ENCODE results near the gene ADCY6. TPM values are rescaled to one million over a fixed set of nuclear protein-coding genes. Genes with fewer than 3 reads are reported as not detected.
A peak's percentile ranks its signal among the peaks of the same experiment; 100 is the strongest.

The ADCY6 gene
- total RNA-seq, 2 experiments from 2014 or later, result not detected

DNA sequence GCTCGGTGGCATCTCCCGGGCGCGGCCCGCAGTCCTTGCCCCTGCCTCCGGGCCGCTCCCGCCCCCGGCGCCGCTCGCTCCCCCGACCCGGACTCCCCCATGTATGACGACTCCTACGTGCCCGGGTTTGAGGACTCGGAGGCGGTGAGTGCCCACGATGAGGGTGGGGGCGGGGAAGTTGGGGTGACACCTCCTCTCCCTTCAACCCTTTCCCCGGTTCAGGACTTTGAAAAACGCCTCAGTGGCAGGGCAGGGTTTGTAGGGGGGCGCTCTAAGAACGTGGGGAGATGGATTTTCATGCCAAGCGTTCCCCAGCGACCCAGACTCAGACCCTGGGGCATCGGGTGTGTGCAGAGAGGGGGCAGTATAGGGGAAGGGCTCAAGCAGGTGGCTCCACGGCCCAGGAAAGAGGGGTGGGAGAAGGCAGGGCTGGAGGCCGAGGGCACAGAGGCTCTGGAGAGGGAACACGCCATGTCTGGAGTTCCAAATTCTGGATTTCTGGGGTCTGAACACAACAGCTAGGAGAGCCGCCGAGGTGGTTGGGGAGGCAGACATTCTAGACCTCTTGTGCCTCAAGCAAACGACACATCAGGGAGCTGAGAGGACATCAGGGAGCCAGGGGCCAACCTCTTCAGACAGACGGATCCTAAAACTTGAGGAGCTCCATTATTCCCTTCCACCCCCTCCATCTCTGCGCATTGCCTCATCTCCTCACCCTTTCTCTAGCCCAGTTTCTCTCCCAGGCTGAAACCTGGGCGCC lies 30.1 kb upstream of the ADCY6 start:
- Mint-ChIP-seq H3K36me3 (ENCODE audit: low read depth) (no peaks in the 10 kb centered on the region), H3K4me1 (ENCODE audit: low read depth) (peaks cover 39% of the 10 kb centered on the region), H3K27ac (peak overlapping the region; percentile 28), H3K27me3 (no peaks in the 10 kb centered on the region), H3K9me3 (no peaks in the 10 kb centered on the region), H3K4me3 (peak overlapping the region; percentile 93)
- ATAC-seq (ENCODE audit: poor library complexity) (peak; percentile 16), DNase-seq (peak in 8 of 14 experiments; percentile 17 to 44 (median 31))
- Histone ChIP-seq H3K27me3 (ENCODE audit: control insufficient read depth in 1 of 2, insufficient read depth in 2 of 2, low read length in 2 of 2) (no peaks in the 10 kb centered on the region), H3K9me3 (ENCODE audit: control insufficient read depth in 1 of 2, insufficient read depth in 1 of 2, low read length in 2 of 2) (no peaks in the 10 kb centered on the region), H3K4me3 (ENCODE audit: low read length) (peak overlapping the region; percentile 82), H3K36me3 (ENCODE audit: insufficient read depth, low read length) (no peaks in the 10 kb centered on the region), H3K27ac (ENCODE audit: low read depth in 1 of 2, low read length in 2 of 2) (no peak overlapping the region), H3K4me1 (ENCODE audit: insufficient read depth, low read length) (peaks cover 50% of the 10 kb centered on the region)
- ChIA-PET CTCF (no interaction called here), POLR2A (interaction anchor here (2.3 kb wide), 1 partner anchor 32 kb away, joined by 7 read pairs; the partner anchor contains the start of gene DDX23)
- intact Hi-C loops (cut with DNase I, micrococcal nuclease), result no loop called here
- TF ChIP-seq, protein P1, sequence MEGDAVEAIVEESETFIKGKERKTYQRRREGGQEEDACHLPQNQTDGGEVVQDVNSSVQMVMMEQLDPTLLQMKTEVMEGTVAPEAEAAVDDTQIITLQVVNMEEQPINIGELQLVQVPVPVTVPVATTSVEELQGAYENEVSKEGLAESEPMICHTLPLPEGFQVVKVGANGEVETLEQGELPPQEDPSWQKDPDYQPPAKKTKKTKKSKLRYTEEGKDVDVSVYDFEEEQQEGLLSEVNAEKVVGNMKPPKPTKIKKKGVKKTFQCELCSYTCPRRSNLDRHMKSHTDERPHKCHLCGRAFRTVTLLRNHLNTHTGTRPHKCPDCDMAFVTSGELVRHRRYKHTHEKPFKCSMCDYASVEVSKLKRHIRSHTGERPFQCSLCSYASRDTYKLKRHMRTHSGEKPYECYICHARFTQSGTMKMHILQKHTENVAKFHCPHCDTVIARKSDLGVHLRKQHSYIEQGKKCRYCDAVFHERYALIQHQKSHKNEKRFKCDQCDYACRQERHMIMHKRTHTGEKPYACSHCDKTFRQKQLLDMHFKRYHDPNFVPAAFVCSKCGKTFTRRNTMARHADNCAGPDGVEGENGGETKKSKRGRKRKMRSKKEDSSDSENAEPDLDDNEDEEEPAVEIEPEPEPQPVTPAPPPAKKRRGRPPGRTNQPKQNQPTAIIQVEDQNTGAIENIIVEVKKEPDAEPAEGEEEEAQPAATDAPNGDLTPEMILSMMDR (IDR thresholded peaks at IDR 0.05), result peak; percentile 19

DNA sequence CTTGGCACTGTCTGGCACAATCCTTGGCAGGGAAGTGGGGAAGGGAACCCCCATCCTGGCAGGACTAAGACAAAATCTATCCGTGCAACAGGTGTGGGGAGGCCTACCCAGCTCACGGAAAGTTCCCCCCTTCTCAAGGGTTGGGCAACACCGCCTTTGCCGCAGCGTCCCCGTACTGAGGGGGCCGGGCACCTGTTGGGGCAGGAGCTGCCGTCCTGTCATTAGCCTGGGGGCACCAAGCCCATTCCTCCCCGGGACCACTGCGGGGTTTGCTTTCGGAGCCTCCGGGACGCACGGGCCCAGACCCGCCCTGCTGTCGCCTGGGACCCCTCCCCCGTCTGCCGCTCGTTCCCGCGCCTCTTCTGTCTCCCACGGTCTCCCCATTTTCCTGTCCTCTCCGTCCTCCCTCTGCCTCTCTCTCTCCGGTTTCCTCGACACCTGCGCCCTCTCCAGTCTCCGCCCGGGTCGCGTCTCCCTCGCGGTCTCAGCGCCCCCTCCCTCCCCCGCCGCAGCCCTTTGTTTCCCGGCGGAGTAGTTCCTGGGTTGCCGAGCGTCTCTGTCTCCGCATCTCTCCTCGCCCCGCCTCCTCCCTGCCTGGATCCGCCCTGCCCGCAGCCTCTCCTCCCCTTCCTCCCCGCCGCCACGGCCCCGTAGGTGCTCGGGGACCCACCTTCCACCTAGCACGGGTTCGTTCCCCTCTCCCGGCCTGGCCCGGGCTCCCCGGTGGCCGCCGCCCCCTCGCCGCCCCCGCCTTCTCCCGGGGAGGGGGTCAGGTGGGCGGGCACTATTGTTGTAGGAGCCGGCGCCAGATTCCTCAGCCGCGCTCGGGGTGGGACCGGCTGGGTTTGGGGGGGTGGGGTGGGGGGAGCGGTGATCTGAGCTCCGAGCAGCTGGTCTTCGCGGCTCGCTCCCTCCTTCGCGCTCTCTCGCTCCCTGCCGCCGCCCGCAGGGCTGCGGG lies 29.3 kb upstream of the ADCY6 start, which contains the start of gene CACNB3:
Gene CACNB3, plus strand, starts transcription at position 624 of the 958 bp plus-strand sequence. CDS start 434 bp downstream, outside the sequence.
- Histone ChIP-seq H3K27ac (ENCODE audit: low read depth in 1 of 2, low read length in 2 of 2) (no peak within 1 kb of the TSS), H3K4me1 (ENCODE audit: insufficient read depth, low read length) (peaks cover 51% of the 10 kb centered on the region), H3K9me3 (ENCODE audit: control insufficient read depth in 1 of 2, insufficient read depth in 1 of 2, low read length in 2 of 2) (no peaks in the 10 kb centered on the region), H3K4me3 (ENCODE audit: low read length) (peak within 1 kb of the TSS; percentile 82), H3K36me3 (ENCODE audit: insufficient read depth, low read length) (no peaks in the 10 kb centered on the region), H3K27me3 (ENCODE audit: control insufficient read depth in 1 of 2, insufficient read depth in 2 of 2, low read length in 2 of 2) (no peaks in the 10 kb centered on the region)
- H3K4me3 Mint-ChIP-seq, result peak within 1 kb of the TSS; percentile 93
- CTCF ChIA-PET, result interaction anchor here (0.6 kb wide), 1 partner anchor 275 kb away, joined by 3 read pairs; no protein-coding TSS in a partner anchor
- ATAC-seq (ENCODE audit: poor library complexity) (peak; percentile 76), DNase-seq (peak; percentile 55 to 88 (median 78))
- no peaks in the 10 kb centered on the region for H3K9me3 Mint-ChIP-seq
- H3K27ac Mint-ChIP-seq, result peak within 1 kb of the TSS; percentile 28
- TF ChIP-seq, protein P1 (IDR thresholded peaks at IDR 0.05), result no peak
- H3K27me3 Mint-ChIP-seq, result no peaks in the 10 kb centered on the region
- intact Hi-C loops (cut with DNase I, micrococcal nuclease), result no loop called here
- no peaks in the 10 kb centered on the region for H3K36me3 Mint-ChIP-seq (ENCODE audit: low read depth)
- H3K4me1 Mint-ChIP-seq (ENCODE audit: low read depth), result peaks cover 39% of the 10 kb centered on the region
- POLR2A ChIA-PET, result interaction anchor here (2.3 kb wide), 1 partner anchor 33 kb away, joined by 7 read pairs; the partner anchor contains the start of gene DDX23

GRCh38 chr12:48816143-48816854 lies 27.4 kb upstream of the ADCY6 start:
- Histone ChIP-seq H3K27ac (ENCODE audit: low read depth in 1 of 2, low read length in 2 of 2) (no peak overlapping the region), H3K4me3 (ENCODE audit: low read length) (peak overlapping the region; percentile 76), H3K4me1 (ENCODE audit: insufficient read depth, low read length) (peaks cover 51% of the 10 kb centered on the region), H3K9me3 (ENCODE audit: control insufficient read depth in 1 of 2, insufficient read depth in 1 of 2, low read length in 2 of 2) (no peaks in the 10 kb centered on the region), H3K27me3 (ENCODE audit: control insufficient read depth in 1 of 2, insufficient read depth in 2 of 2, low read length in 2 of 2) (no peaks in the 10 kb centered on the region), H3K36me3 (ENCODE audit: insufficient read depth, low read length) (no peaks in the 10 kb centered on the region)
- TF ChIP-seq, protein P1 (IDR thresholded peaks at IDR 0.05), result no peak
- peak overlapping the region; percentile 87 for H3K4me3 Mint-ChIP-seq
- H3K4me1 Mint-ChIP-seq (ENCODE audit: low read depth), result peaks cover 44% of the 10 kb centered on the region
- DNase-seq, result no peak
- no peaks in the 10 kb centered on the region for H3K27me3 Mint-ChIP-seq
- intact Hi-C loops (cut with DNase I, micrococcal nuclease), result no loop called here
- ChIA-PET POLR2A (interaction anchor here (1.5 to 2.7 kb wide), 4 partner anchors 11 to 315 kb away, joined by 4 to 16 read pairs (median 6); partner anchors contain the start of genes CCNT1, DDX23 and TUBA1B), CTCF (interaction anchor here (0.8 kb wide), 1 partner anchor 63 kb away, joined by 3 read pairs; no protein-coding TSS in a partner anchor)
- no peak for ATAC-seq (ENCODE audit: poor library complexity)
- no peaks in the 10 kb centered on the region for H3K36me3 Mint-ChIP-seq (ENCODE audit: low read depth)
- H3K27ac Mint-ChIP-seq, result no peak overlapping the region
- no peaks in the 10 kb centered on the region for H3K9me3 Mint-ChIP-seq

All from CD4-positive, alpha-beta T cell (primary cell).